NCI-H1694 (cell line): ENCODE measurements around the gene SBK2.
"Not testable (repeated sequence)": the region's sequence is repeated elsewhere in the genome, so short reads cannot be mapped to it uniquely, and the experiment has no call there.

Source experiments
- DNase-seq: peaks from one replicate; lab custom pipeline; 2025; lab: John Stamatoyannopoulos, UW

SBK2 gene, protein sequence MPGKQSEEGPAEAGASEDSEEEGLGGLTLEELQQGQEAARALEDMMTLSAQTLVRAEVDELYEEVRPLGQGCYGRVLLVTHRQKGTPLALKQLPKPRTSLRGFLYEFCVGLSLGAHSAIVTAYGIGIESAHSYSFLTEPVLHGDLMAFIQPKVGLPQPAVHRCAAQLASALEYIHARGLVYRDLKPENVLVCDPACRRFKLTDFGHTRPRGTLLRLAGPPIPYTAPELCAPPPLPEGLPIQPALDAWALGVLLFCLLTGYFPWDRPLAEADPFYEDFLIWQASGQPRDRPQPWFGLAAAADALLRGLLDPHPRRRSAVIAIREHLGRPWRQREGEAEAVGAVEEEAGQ

DNA sequence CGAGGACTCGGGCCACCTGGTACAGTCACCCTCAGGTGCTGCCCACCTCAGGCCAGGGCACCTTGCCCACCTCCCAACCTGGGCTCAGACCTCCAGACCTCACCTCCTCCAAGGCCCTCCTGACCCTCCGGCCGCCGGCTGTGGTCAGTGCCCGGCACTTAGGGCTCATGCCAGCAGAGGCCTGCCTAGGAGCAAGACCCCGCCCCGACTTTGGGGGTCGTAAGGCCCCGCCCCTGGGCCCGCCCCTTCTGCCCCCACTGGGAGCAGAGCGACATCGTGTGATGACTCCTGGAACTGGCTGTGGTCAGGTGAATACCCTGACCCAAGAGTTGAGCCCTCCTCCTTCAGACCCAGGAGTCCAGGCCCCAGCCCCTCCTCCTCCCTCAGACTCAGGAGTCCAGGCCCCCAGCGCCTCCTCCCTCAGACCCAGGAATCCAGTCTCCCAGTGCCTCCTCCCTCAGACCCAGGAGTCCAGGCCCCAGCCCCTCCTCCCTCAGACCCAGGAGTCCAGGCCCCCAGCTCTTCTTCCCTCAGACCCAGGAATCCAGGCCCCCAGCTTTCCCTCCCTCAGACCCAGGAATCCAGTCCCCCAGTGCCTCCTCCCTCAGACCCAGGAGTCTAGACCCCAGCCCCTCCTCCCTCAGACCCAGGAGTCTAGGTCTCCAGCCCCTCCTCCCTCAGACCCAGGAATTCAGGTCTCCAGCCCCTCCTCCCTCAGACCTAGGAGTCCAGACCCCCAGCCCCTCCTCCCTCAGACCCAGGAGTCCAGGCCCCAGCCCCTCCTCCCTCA, at the start of gene SBK2:
TSS of gene SBK2 (minus strand) at position 183 of the 790 bp plus-strand sequence. CDS start 839 bp downstream, outside the sequence.
- DNase-seq, result no peak

DNA sequence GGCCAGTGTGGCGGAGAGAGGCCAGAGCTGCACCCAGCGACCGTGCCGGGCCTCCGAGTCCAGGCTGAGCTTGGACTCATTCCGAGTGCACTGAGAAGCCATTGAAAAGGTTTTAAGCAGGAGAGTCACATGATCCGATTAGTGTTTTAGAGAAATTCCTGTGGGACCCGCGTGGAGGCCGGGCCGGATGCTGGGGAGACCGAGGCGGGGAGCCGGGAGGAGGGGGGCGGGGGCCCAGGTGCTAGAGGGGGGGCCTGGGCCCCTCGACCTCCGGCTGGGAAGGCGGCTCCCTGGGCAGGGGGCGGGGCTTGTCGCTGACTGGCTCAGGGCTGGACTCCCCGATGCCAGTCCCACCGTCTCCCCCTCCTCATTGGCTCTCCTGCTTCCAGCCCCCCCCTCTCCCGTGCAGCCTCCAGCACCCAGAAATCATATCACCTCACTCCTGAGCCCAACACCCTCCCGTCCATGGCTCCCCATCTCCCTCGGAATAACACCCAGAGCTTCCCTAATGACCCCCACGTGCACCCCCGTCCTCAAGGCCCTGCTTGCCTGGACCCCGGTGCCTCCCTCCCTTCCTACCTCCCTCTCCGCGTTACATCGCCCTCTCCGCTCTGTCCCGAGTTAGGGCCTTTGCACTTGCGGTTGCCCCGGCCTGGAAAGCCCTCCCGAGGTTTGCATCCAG, 48.9 kb upstream of the SBK2 start:
- DNase-seq, result no peak

DNA sequence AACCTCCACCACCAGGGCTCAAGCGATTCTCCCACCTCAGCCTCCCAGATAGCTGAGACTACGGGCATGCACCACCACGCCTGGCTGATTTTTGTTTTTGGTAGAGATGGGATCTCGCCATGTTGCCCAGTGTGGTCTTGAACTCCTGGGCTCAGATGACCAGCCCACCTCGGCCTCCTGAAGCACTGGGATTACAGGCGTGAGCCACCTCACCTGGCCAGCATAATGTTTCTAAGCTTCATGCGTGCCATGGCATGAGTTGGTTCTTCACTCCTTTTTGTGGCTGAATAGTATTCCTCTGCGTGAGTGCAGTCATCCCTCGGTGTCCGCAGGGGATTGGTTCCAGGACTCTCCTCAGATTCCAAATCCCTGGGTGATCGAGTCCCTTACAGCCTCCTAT, 47.9 kb upstream of the SBK2 start:
- DNase-seq, result no peak

DNA sequence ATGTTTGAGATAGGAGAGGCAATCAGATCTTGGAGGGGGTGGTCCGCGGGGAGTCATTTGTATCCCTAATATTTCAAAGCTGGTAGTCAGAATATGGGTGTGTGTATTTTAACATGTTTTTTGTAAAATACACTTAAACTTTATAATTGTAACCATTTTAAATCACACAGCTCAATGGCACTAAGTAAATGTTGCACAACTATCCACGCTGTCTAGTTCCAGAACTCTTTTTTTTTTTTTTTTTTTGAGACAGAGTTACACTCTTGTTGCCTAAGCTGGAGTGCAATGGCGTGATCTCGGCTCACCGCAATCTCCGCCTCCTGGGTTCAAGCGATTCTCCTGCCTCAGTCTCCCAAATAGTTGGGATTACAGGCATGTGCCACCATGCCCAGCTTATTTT, 47.0 kb upstream of the SBK2 start:
- DNase-seq, result not testable (repeated sequence)

DNA sequence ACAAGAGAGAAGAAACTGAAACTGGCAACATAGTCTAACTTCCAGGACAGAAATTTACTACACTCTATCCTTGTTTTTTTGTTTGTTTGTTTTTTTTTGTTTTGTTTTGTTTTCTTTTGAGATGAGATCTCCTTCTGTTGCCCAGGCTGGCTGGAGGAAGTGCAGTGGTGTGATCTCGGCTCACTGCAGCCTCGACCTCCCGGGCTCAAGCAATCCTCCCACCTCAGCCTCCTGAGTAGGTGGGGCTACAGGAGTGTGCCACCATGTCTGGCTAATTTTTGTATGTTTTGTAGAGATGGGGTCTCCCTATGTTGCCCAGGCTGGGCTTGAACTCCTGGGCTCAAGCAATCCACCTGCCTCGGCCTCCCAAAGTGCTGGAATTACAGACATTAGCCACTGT, 45.4 kb upstream of the SBK2 start:
- not testable (repeated sequence) for DNase-seq

DNA sequence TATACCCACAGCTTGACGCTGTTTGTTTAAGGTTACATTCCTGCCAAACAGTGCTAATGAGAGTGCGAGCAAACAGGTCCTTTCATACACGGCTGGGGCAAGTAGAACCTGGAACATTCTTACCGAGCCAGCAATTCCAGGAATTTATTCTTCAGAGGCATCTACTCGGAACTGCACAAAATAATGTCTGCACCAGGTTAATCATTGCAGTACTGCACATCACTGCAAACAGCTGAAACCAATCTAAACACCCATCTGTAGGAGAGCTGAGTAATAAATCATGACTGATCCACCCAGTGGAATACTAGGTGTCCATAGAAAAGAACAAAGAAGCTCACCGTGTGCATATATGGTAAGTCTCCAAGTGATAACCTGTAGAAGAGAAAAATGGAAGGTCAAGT, 44.9 kb upstream of the SBK2 start:
- DNase-seq, result no peak

DNA sequence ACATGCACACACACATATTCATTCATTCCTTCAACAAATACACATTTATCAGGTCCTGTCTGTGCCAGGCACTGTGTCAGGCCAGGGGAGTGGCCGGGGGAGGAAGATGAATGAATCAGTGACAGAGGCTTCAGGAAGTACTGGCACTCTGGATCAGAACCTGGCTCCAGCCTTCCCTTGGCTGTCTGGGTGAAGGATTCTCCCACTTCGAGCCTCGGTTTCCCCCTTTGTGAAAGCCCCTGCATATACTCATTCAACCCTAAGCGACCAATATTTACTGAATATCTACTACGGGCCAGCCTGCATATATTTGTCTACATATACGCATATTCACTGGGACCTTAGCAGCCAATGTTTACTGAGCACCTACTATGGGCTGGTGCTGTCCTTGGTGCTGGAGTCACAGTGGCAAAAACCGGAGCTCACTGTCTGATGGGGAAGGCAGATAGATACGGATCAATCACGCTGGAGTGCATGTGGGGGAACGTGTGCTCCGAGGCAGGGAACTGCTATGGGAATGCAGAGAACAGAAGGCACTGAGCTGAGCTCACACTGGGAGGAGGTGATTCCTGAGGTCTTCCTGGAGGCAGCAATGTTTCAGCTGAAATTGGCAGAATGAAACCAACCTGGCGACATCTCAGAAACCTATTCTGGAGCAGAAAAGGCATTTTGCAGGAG, 44.4 kb upstream of the SBK2 start:
- no peak for DNase-seq

DNA sequence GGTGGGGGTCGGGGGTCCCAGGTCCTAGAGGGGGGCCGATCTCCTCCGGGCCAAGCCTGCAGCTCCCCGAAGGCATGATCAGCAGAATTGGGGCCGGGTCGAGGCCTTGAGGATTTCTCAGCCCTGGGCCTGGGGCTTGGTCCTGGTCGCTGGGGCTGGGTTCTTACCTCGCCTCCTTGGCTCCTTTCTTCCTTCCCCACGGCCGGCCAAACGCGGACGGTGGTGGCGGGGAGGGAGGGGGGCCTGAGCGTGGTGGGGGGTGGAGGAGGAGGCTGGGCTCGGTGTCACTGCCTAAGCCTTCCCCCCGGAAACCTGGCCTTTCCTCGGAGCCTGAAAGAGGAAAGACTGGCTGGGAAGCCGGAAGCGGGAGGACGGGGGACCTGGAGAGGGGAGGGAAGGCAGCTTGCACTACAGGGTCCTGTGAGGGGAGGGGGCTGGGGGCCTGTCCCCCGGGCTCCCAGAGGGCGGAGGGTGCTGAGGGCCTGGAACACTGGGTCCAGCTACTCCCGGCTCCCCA, 43.8 kb upstream of the SBK2 start, which contains the start of gene ZNF579:
TSS of gene ZNF579 (minus strand) at position 221 of the 517 bp plus-strand sequence. CDS start 1,209 bp downstream, outside the sequence.
- peak; percentile 91 for DNase-seq

DNA sequence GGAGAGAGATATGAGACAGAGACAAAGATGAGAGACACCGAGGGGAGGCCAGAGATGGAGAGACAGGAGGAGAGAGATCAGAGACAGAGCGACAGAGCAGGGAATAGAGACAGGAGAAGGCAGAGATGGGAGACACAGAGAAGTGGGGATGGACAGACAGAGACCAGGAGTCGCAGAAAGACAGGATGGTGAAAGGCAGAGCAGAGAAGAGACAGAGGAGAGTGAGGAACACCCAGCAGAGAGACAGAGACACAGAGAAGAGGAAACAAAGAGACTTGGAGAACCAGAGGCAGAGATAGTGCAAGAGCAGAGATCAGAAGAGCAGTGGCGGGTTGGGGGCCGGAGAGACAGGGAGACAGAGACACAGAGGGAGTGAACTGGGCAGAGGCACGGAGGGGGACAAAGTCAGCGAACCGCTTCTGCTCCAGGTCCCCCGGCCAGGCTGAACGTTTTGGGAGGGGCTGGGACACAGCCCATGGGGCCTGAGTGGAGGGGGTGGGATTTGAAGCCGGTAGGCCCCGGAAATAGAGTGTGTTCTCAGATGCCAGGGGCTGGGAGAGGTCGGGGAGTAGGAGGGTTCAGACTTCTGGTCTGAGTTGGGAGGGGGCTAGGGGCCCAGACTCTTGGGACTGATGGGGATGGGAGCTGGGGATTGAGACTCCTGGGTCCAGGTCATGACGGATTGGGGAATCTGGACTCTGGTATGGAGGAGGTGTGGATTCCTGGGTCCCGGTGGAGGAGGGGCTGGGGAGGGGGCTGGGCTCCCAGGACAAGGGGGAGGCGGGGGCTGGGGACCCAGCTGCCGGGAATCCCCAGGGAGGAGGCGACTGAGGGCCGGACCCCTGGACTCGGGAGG, 43.1 kb upstream of the SBK2 start:
- DNase-seq, result peak; percentile 5

DNA sequence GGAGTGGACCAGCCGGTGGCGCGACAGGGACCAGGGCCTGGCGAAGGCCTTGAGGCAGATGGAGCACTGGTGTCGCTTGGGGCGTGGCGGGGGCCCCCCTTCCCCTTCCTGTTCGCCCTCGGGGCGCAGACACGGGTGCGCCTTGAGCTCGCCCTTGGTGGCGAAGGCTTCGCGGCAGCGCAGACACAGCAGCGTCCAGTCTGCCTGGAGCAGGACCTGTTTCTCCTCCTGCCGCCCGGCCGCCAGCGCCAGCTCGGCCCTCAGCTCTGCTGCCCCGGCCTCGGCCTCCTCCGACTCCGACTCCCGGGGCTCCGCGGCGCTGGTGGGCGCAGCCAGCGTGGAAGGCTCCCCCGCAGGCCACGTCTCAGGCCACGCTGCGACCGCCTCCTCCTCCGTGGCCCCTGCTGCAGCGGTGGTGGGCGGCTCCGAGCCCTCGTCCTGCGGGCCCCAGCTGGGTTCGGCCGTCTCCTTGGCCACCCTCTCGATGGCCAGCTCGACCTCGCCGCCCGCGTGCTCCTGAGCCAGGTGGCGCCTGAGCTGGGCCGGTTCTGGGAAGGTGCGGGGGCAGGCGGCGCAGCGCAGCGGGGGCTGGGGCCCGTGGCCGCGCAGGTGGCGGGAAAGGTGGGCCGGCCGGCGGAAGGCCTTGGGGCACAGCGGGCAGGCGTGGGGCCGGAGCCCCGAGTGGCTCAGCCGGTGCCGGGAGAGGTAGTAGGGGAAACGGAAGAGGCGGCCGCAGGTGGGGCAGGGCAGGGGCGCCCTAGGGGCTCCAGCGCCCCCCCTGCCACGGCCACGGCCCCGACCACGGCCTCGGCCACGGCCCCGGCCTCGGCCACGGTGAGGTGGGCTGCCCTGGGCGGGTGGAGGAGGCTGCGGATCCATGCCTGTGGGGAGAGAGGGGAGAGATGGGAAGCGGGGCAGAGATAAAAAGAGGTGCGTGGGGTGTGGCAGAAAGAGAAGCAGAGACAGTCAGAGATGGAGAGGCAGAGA, 42.1 kb upstream of the SBK2 start:
- DNase-seq, result no peak

DNA sequence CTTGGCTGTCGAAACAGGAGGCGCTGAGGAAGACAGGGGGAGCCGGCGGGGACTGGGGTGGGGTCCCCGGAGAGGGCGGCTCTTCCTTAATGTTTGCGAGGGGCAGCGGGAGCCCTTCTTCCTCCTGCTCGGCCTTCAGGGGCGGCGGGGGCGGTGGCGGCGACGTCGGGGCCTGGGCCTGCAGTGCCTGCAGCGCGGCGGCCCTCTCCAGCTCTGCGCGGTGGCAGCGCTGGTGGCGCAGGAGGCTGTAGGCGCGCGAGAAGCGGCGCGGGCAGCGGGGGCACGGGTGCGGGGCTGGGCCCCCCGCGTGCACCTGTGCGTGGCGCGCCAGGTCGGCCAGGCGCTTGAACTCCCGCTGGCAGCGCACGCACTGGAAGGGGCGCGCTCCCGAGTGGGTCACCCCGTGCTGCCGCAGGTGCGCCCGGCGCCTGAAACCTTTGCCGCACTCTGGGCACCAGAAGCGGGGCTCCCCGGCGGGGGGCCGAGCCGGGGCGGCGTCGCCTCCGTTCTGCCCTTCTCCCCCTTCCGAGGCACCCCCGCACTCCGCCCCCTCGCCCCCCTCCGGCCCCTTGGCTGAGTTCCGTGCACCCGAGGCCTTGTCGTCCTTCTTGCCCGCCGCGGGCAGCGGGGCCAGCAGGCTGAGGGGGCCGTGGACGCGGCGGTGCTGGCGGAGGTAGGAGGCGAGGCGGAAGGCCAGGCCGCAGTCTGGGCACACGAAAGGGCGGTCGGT, 41.3 kb upstream of the SBK2 start:
- DNase-seq, result no peak

DNA sequence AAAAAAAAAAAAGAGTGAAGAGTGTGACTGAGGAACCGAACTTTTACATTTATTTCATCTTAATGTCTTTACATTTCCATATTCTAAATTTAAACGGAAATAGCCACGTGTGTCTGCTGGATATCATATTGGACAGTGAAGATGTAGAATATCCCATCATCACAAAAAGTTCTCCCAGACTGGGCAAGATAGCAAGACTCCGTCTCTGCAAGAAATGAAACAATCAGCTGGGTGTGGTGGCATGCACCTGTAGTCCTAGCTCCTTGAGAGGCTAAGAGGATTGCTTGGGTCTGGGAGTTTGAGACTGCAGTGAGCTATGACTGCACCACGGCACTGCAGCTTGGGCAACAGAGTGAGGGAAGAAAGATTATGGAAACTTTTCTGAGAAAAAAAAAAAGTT, 39.8 kb upstream of the SBK2 start:
- no peak for DNase-seq

DNA sequence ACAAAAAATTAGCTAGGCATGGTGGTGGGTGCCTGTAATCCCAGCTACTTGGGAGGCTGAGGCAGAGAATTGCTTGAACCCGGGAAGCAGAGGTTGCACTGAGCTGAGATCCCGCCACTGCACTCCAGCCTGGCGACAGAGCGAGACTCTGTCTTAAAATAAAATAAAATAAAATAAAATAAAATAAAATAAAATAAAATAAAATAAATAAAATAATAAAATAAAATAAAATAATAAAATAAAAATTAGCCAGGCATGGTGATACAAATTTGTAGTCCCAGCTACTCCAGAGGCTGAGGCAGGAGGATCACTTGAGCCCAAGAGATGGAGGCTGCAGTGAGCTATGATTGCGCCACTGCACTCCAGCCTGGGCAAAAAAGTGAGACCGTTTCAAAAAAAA, 37.0 kb upstream of the SBK2 start:
- not testable (repeated sequence) for DNase-seq

DNA sequence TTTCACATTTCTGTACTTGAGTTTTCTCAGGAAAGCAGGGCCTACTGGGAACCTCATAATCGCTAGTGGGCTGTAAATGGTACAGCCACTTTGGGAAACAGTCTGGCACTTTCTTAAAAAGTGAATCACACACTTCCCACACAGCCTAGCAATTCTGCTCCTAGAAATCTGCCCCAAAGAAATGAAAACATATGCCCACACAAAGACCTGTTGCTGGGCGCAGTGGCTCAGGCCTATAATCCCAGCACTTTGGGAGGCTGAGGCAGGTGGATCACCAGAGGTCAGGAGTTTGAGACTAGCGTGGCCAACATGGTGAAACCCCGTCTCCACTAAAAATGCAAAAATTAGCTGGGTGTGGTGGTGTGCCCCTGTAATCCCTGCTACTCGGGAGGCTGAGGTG, 32.5 kb upstream of the SBK2 start:
- DNase-seq, result not testable (repeated sequence)

DNA sequence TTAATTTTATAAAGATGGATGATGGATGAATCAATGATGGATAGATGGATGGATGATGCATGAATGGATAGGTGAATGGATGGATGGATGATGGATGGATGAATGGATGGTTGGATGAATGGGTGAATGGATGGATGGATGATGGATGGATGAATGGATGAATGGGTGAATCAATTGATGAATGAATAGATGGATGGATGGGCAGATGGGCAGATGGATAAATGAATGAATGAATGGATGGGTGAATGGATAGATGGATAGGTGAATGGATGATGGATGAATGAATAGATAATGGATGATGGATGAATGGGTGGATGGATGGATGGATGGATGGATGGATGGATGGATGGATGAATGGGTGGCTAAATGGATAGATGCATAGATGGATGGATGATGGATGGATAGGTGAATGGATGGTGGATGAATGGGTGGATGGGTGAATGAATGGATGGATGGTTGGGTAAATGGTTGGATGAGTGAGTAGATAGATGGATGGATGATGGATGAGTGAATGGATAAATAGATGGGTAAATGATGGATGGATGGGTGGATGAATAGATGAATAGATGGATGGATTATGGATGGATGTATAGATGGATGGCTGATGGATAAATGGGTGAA, 30.9 kb upstream of the SBK2 start:
- DNase-seq, result no peak

DNA sequence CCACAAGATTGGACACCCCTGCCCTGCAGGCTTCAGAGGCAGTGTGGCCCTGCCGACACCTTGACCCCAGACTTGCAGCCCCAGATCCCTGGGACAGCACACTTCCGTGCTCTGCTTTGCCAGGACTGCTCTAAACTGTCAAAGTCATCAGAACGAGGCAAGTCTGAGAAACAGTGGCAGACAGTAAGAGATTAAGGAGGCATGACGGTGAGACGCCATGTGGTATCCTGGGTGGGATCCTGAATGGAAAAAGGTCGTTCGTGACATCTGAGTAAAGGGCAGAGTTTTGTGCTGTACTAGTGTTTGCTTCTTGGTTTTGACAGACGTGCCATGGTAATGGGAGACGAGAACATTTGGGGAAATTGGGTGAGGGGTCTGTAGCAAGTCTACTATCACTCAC, 29.9 kb upstream of the SBK2 start:
- no peak for DNase-seq

DNA sequence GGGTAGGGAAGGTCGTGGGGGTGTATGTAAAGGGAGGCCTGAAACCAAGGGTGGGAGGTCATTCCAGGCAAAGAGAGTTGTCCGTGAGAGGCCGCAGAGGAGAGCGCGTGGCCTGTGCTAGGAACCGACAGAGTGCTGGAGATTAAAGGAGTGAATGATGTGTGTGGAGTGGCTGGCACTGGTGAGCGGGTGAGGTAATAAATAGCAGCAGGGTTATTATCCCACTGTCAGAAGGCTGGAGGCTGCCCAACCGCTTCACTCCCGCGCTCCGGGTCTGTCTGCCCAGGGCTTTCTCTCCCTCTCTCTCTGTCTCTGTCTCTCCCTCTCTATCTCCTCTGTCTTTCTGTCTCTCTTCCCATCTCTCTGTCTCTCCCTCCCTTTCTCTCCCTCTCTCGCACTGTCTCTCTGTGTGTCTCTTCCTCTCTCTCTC, 26.3 kb upstream of the SBK2 start:
- DNase-seq, result peak; percentile 52

DNA sequence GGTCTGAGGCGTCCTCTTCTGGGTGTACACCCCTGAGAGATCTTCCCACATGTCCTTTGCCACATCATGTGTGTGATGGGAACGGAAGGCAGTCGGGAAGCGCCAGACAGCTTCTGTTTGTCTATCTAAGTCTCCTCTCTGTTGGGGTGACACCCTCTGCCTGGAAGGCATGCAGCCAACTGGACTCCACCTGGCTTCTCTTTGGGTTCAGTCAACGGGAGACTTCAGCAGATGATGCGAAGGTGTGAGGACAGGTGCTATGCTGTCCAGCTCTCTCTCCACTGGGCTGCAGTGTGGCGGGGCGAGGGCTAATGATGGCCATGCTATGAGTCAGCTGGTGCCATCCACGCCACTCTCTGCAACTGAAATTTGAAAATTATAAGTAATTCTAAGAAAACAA, 22.8 kb upstream of the SBK2 start:
- no peak for DNase-seq
